T-cell (primary cell): ENCODE measurements around the gene CLEC4M. TPM values are rescaled to one million over a fixed set of nuclear protein-coding genes. Genes with fewer than 3 reads are reported as not detected.

Experiments
- ATAC-seq, 4 experiments: fragments of 200-7000 bp in 3 of 4; fragments of 150-1000 bp in 1 of 4; cut with Tn5 transposase; replicated peaks in 1 of 4; 1 replicate in 3 of 4; 2 replicates in 1 of 4; pipeline ENCODE4 v1.10.0; 2021; ENCODE audit warnings: moderate library complexity in 3 of 4, mild to moderate bottlenecking in 2 of 4, moderate number of reproducible peaks in 1 of 4
- CTCF ChIA-PET, 2 donors: fragments of 300-600 bp; sonication (Branson Sonifier 250); formaldehyde crosslinking; loops; one replicate each; lab custom pipeline; 2022; ENCODE audit warnings: antibody characterized with exemption in 2 of 2; lab: Charles Lee
- POLR2A ChIA-PET, 2 donors: fragments of 300-600 bp; sonication (Branson Sonifier 250); formaldehyde crosslinking; loops; one replicate each; lab custom pipeline; 2022; ENCODE audit warnings: antibody characterized with exemption in 2 of 2; lab: Charles Lee
- DNase-seq, 35 experiments: peaks; one replicate each; pipeline versions ENCODE4 v3.0.0 to v3.0.0-alpha.2; 2013 to 2023
- H3K27ac ChIP-seq: one replicate; pipeline ENCODE4 v1.5.1; 2013; ENCODE audit warnings: low read length
- H3K27me3 ChIP-seq, 2 experiments: replicated peaks in 1 of 2; 1 replicate in 1 of 2; 2 replicates in 1 of 2; pipeline versions ENCODE4 v1.6.1 to v1.7.0; 2013; ENCODE audit warnings: low read length in 1 of 2, mixed read lengths in 1 of 2; ENCODE audit not compliant: control insufficient read depth in 2 of 2, insufficient read depth in 2 of 2; ENCODE audit errors: extremely low read depth in 1 of 2
- H3K36me3 ChIP-seq, 2 donors: 1 replicate in 1 of 2; 2 replicates in 1 of 2; pipeline versions ENCODE4 v1.6.1 to v1.7.0; 2013; ENCODE audit warnings: low read length in 1 of 2; ENCODE audit not compliant: control insufficient read depth in 2 of 2, insufficient read depth in 1 of 2; ENCODE audit errors: extremely low read depth in 1 of 2
- H3K4me1 ChIP-seq, 2 experiments: 1 replicate in 1 of 2; 2 replicates in 1 of 2; pipeline versions ENCODE4 v1.6.1 to v1.7.0; 2013; ENCODE audit warnings: low read length in 2 of 2, mixed read lengths in 1 of 2; ENCODE audit not compliant: insufficient read depth in 2 of 2, control insufficient read depth in 1 of 2; ENCODE audit errors: extremely low read depth in 1 of 2
- H3K4me3 ChIP-seq, 2 donors: 1 replicate in 1 of 2; 2 replicates in 1 of 2; pipeline versions ENCODE4 v1.5.1 to v1.7.0; 2013; ENCODE audit warnings: mild to moderate bottlenecking in 2 of 2, low read length in 1 of 2, moderate library complexity in 1 of 2; ENCODE audit not compliant: control insufficient read depth in 1 of 2; ENCODE audit errors: extremely low read depth in 1 of 2
- H3K9me3 ChIP-seq: 2 replicates; pipeline ENCODE4 v1.7.0; 2013
- H3K27ac Mint-ChIP-seq, 2 donors: one replicate each; pipeline ENCODE4 v1.8.0; 2020 to 2021; ENCODE audit warnings: mild to moderate bottlenecking in 2 of 2, mixed read lengths in 2 of 2
- H3K27me3 Mint-ChIP-seq, 2 donors: one replicate each; pipeline ENCODE4 v1.8.0; 2021 to 2022; ENCODE audit warnings: mixed read lengths in 2 of 2
- H3K36me3 Mint-ChIP-seq: one replicate; pipeline ENCODE4 v1.8.0; 2021; ENCODE audit warnings: mixed read lengths
- H3K4me1 Mint-ChIP-seq, 3 donors: one replicate each; pipeline ENCODE4 v1.8.0; 2020 to 2022; ENCODE audit warnings: mixed read lengths in 3 of 3, mild to moderate bottlenecking in 1 of 3
- H3K4me3 Mint-ChIP-seq, 3 donors: one replicate each; pipeline ENCODE4 v1.8.0; 2020 to 2022; ENCODE audit warnings: mild to moderate bottlenecking in 3 of 3, mixed read lengths in 3 of 3, moderate library complexity in 3 of 3
- H3K9me3 Mint-ChIP-seq, 3 donors: one replicate each; pipeline ENCODE4 v1.8.0; 2020 to 2022; ENCODE audit warnings: mixed read lengths in 3 of 3
- WGBS: methylation state at CpG from one replicate; pipeline ENCODE4 v1.1.5; 2013; ENCODE audit warnings: missing lambda C conversion rate; ENCODE audit not compliant: insufficient coverage; 5-methylcytosine and 5-hydroxymethylcytosine counted together
- total RNA-seq, 35 experiments: library from RNA in 6 of 35; stranded (reverse) in 6 of 35; fragments of 120-200 nt in 1 of 35; gene quantifications; one replicate each; pipeline versions ENCODE4 v1.2.1 to v1.2.4 and lab custom pipeline; 2013 to 2026

The CLEC4M gene
- total RNA-seq, 5 donors from 2014 or later (not counting 1 experiment from before 2014, with no cell fraction given) = 0.20 to 0.30 TPM; not detected in 3

GRCh38 chr19:7732045-7732444 is 31.0 kb upstream of the CLEC4M start, which contains the start of gene CLEC4G:
CLEC4G (minus strand) TSS chr19:7732110; CDS start chr19:7732102, 8 bp downstream.
- Mint-ChIP-seq H3K4me1 (peaks cover 14 to 22% (median 20%) of the 10 kb centered on the region in 3 donors), H3K4me3 (peak within 1 kb of the TSS in 1 of 3 donors; percentile 51), H3K27me3 (peaks cover 29 to 41% of the 10 kb centered on the region in 2 donors), H3K36me3 (no peaks in the 10 kb centered on the region), H3K9me3 (no peaks in the 10 kb centered on the region), H3K27ac (no peak within 1 kb of the TSS)
- ChIA-PET POLR2A (no interaction called here), CTCF (no interaction called here)
- no peaks in the 10 kb centered on the region for H3K9me3 ChIP-seq
- DNase-seq (no peak), ATAC-seq (no peak)
- no peaks in the 10 kb centered on the region for H3K36me3 ChIP-seq
- peaks cover 13 to 61% of the 10 kb centered on the region in 2 experiments for H3K27me3 ChIP-seq
- no peak within 1 kb of the TSS for H3K4me3 ChIP-seq
- peaks cover 0 to 22% of the 10 kb centered on the region in 2 experiments for H3K4me1 ChIP-seq
- no peak within 1 kb of the TSS for H3K27ac ChIP-seq
- 85% methylated on average over 9 of the region's 9 CpGs for WGBS

- Mint-ChIP-seq H3K9me3 (no peaks in the 10 kb centered on the region), H3K27me3 (peaks cover 23 to 32% of the 10 kb centered on the region in 2 donors), H3K36me3 (no peaks in the 10 kb centered on the region), H3K4me3 (no peak overlapping the region), H3K4me1 (peaks cover 14 to 22% (median 20%) of the 10 kb centered on the region in 3 donors), H3K27ac (no peak overlapping the region)
- H3K4me3 ChIP-seq = no peak overlapping the region
- no peak overlapping the region for H3K27ac ChIP-seq
- peaks cover 0 to 22% of the 10 kb centered on the region in 2 experiments for H3K4me1 ChIP-seq
- H3K27me3 ChIP-seq = peaks cover 13 to 54% of the 10 kb centered on the region in 2 experiments
- DNase-seq (no peak), ATAC-seq (no peak)
- H3K36me3 ChIP-seq = no peaks in the 10 kb centered on the region
- WGBS = no CpG with 5 or more reads among the region's 6 CpGs
- H3K9me3 ChIP-seq = no peaks in the 10 kb centered on the region
- POLR2A ChIA-PET = no interaction called here
- CTCF ChIA-PET = interaction anchor here in 1 of 2 donors (0.6 kb wide), 1 partner anchor 64 kb away, joined by 3 read pairs; no protein-coding TSS in a partner anchor
Observed at GRCh38 chr19:7733376-7733775, 29.7 kb upstream of the CLEC4M start.

- H3K9me3 Mint-ChIP-seq = no peaks in the 10 kb centered on the region
- no peak overlapping the region for H3K27ac ChIP-seq
- POLR2A ChIA-PET = no interaction called here
- no peak overlapping the region for H3K27ac Mint-ChIP-seq
- DNase-seq = no peak
- H3K4me3 ChIP-seq = no peak overlapping the region
- no peaks in the 10 kb centered on the region for H3K36me3 Mint-ChIP-seq
- no peaks in the 10 kb centered on the region for H3K9me3 ChIP-seq
- no peak for ATAC-seq
- H3K36me3 ChIP-seq = no peaks in the 10 kb centered on the region
- H3K27me3 ChIP-seq = peaks cover 6 to 42% of the 10 kb centered on the region in 2 experiments
- CTCF ChIA-PET = no interaction called here
- no peak overlapping the region for H3K4me3 Mint-ChIP-seq
- H3K4me1 ChIP-seq = peaks cover 0 to 16% of the 10 kb centered on the region in 2 experiments
- peaks cover 5 to 12% (median 9%) of the 10 kb centered on the region in 3 donors for H3K4me1 Mint-ChIP-seq
- H3K27me3 Mint-ChIP-seq = peaks cover 14 to 23% of the 10 kb centered on the region in 2 donors
- WGBS = 85% methylated on average over 5 of the region's 12 CpGs
Observed at GRCh38 chr19:7734220-7735203, 28.5 kb upstream of the CLEC4M start.

- ATAC-seq (no peak), DNase-seq (no peak)
- peaks cover 3 to 29% of the 10 kb centered on the region in 2 experiments for H3K27me3 ChIP-seq
- H3K27ac ChIP-seq = no peak overlapping the region
- no peaks in the 10 kb centered on the region for H3K4me1 ChIP-seq
- H3K9me3 ChIP-seq = no peaks in the 10 kb centered on the region
- POLR2A ChIA-PET = no interaction called here
- H3K36me3 Mint-ChIP-seq = no peaks in the 10 kb centered on the region
- no peaks in the 10 kb centered on the region for H3K36me3 ChIP-seq
- H3K9me3 Mint-ChIP-seq = no peaks in the 10 kb centered on the region
- WGBS = no CpG with 5 or more reads among the region's 1 CpG
- peaks cover 13 to 21% of the 10 kb centered on the region in 2 donors for H3K27me3 Mint-ChIP-seq
- CTCF ChIA-PET = interaction anchor here in 1 of 2 donors (0.6 kb wide), 1 partner anchor 22 kb away, joined by 3 read pairs; no protein-coding TSS in a partner anchor
- no peak overlapping the region for H3K4me3 ChIP-seq
- peaks cover 0 to 3% (median 0%) of the 10 kb centered on the region in 3 donors for H3K4me1 Mint-ChIP-seq
- H3K27ac Mint-ChIP-seq = no peak overlapping the region
- H3K4me3 Mint-ChIP-seq = no peak overlapping the region
Observed at GRCh38 chr19:7736148-7736547, 26.9 kb upstream of the CLEC4M start.

GRCh38 chr19:7737215-7737614 is 25.8 kb upstream of the CLEC4M start:
- H3K4me1 ChIP-seq = no peaks in the 10 kb centered on the region
- H3K9me3 ChIP-seq = no peaks in the 10 kb centered on the region
- CTCF ChIA-PET = no interaction called here
- no peak overlapping the region for H3K27ac ChIP-seq
- Mint-ChIP-seq H3K4me3 (no peak overlapping the region), H3K36me3 (no peaks in the 10 kb centered on the region), H3K27ac (no peak overlapping the region), H3K4me1 (no peaks in the 10 kb centered on the region), H3K27me3 (peaks cover 9 to 15% of the 10 kb centered on the region in 2 donors), H3K9me3 (no peaks in the 10 kb centered on the region)
- 86% methylated on average over 10 of the region's 11 CpGs for WGBS
- POLR2A ChIA-PET = no interaction called here
- H3K27me3 ChIP-seq = peaks cover 2 to 18% of the 10 kb centered on the region in 2 experiments
- no peak for DNase-seq
- no peak overlapping the region for H3K4me3 ChIP-seq
- H3K36me3 ChIP-seq = no peaks in the 10 kb centered on the region
- ATAC-seq = no peak

- H3K4me3 Mint-ChIP-seq = no peak overlapping the region
- H3K36me3 ChIP-seq = no peaks in the 10 kb centered on the region
- H3K4me1 Mint-ChIP-seq = no peaks in the 10 kb centered on the region
- H3K27ac ChIP-seq = no peak overlapping the region
- H3K36me3 Mint-ChIP-seq = no peaks in the 10 kb centered on the region
- no peak overlapping the region for H3K27ac Mint-ChIP-seq
- DNase-seq (no peak), ATAC-seq (no peak)
- H3K27me3 Mint-ChIP-seq = peaks cover 9 to 15% of the 10 kb centered on the region in 2 donors
- WGBS = 50% methylated on average over 7 of the region's 7 CpGs
- H3K4me3 ChIP-seq = no peak overlapping the region
- CTCF ChIA-PET = interaction anchor here in 1 of 2 donors (0.6 kb wide), 1 partner anchor 683 kb away, joined by 3 read pairs; no protein-coding TSS in a partner anchor
- no peaks in the 10 kb centered on the region for H3K4me1 ChIP-seq
- no peaks in the 10 kb centered on the region for H3K9me3 Mint-ChIP-seq
- POLR2A ChIA-PET = no interaction called here
- no peaks in the 10 kb centered on the region for H3K9me3 ChIP-seq
- H3K27me3 ChIP-seq = peaks cover under 1 to 15% of the 10 kb centered on the region in 2 experiments
Observed at GRCh38 chr19:7738023-7738422, 25.0 kb upstream of the CLEC4M start.
